Activated CD8-positive, alpha-beta memory T cell treated with anti-CD3 and anti-CD28 coated beads for 48 hours (primary cell): ENCODE data around the gene ANAPC1.
A peak's percentile ranks its signal among the peaks of the same experiment; 100 is the strongest.
"Not testable (repeated sequence)": the region's sequence is repeated elsewhere in the genome, so short reads cannot be mapped to it uniquely, and the experiment has no call there.

Source experiments
- DNase-seq, 3 experiments: peaks; one replicate each; pipeline ENCODE4 v3.0.0-alpha.2; 2020; ENCODE audit warnings: low read depth in 2 of 3, low spot score in 2 of 3

ANAPC1 gene

GRCh38 chr2:111905990-111906735 lies 22.2 kb upstream of the ANAPC1 start:
- DNase-seq: no peak

- DNase-seq: not testable (repeated sequence)
Observed at GRCh38 chr2:111905475-111905869, 21.5 kb upstream of the ANAPC1 start.

GRCh38 chr2:111904726-111905474 lies 20.9 kb upstream of the ANAPC1 start:
- no peak for DNase-seq

GRCh38 chr2:111903930-111904439 lies 20.0 kb upstream of the ANAPC1 start:
- DNase-seq: no peak

DNA sequence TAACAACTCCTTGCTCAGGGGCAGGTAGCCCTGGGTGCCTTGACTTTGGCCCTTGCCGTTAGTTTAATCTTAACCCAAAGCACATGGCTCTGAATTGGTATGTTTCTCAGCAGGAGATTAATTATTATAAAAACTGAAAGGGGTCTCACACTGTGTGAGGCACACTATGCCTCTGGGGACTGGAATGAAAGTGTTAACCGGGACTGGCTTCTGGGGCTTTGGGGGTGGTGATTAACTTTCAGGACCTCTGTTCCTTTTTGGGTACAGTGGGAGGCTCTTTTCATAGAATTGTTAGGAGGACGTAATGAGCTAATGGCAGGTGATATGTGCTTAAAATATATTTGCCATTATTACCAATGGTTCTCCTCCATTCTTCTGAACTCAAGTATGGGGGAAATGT lies 19.5 kb upstream of the ANAPC1 start:
- no peak for DNase-seq

DNA sequence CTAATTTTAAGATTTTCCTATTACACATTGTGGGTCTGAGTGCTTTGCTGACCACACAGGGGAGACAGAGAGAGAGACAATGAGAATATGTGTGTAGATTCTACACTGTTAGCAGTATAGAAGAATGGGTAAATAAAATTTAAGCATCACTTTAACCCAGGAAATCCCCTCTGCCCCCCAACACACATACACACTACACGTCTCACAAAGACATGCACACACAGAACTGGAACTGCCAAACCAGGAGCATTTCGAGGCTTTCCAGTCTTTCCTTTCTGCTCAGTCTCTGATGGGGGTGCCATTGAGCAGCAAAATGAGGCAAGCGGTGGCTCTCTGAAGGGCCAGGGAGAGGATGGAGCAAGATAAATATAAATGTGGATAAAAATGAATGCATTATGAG lies 16.9 kb upstream of the ANAPC1 start:
- DNase-seq: no peak

DNA sequence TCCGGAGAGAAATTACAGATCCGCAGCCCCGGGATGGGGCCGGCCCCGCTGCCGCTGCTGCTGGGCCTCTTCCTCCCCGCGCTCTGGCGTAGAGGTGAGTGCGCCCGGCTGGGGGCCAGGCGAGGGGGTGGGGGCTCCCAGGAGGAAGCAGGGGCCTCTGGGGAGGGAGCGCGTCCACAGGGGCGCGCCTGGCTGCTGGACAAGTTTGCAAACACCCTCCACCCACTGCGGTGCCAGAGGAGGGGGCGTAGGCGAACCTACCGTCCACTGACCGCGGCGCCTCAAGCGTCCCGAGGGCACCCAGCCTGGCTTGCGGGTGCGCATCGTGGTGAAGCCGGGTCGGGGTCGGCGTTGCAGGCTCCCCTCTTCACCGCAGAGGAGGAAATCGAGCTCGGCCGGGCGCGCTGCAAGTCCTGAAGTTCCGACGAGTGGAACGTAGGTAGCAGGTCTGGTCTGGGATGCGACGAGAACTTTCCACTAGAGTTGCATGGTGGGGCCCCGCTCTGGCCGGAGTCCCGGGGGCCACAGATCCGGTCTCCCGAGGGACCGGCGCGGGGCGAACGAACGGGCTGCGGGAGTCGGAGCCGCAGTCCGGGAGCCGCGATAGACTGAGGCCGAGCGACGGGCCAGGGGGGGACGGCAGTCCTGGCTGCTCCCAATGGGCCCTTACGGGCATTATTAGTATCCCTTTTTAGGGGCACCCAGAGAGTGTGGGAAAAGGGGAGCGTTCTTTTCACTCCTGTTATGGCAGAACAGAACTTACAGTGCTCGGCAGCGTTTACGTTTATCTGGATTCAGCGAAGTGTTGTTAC lies 14.9 kb upstream of the ANAPC1 start:
- no peak for DNase-seq

DNA sequence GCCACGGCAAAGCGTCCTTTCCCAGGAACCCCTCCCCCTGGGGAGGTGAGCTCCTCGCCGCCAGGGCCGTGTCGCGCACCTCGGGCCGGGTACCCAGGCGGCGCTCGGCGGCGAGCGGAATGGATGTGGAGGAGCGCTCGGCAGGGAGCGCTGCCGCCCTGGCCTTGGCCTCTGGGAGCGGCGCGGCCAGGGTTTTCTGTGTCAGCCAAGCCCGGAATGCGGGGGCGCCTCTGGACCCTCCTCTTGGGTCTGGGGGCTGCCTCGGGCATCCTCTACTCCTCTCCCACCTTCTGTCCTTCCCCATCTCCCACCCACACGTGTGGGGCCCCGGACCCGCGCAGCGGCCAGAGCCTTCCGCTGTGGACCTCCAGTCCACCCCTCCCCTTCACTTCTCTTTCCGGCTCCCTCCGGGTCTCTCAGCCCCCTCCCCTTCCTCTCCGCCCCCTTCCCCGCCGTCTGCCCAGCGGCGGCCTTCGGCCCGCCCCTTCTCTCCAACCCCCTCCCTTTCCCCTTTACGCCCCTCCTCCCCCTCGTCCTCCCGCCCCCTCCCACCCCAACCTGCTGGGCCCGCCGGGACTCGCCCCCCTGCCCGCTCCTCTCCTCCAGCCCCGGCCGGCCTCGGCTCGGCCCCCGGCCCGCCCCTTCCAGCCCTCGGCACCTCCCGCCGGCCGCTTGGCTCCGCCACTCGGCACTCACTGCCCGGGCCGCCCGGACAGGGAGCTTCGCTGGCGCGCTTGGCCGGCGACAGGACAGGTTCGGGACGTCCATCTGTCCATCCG lies 14.1 kb upstream of the ANAPC1 start, which contains the start of gene MERTK:
MERTK (plus strand) TSS at position 684 of the 779 bp plus-strand sequence. CDS start 129 bp downstream, outside the sequence.
- DNase-seq: peak in 2 of 3 experiments; percentile 33

DNA sequence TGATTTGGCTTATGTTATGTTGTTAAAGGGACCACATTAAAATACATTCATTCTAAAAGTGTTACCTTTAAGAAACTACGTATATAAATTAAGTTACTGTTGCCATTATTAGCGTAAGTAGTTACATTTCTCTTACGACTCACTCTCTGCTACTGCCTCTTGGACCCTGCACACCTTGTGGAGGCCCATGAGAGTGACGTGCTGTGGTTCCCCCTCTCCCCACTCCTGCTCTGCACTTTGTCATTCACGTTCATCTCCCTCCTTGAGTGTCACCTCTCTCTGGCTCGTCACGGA lies 13.6 kb upstream of the ANAPC1 start:
- DNase-seq: no peak

DNA sequence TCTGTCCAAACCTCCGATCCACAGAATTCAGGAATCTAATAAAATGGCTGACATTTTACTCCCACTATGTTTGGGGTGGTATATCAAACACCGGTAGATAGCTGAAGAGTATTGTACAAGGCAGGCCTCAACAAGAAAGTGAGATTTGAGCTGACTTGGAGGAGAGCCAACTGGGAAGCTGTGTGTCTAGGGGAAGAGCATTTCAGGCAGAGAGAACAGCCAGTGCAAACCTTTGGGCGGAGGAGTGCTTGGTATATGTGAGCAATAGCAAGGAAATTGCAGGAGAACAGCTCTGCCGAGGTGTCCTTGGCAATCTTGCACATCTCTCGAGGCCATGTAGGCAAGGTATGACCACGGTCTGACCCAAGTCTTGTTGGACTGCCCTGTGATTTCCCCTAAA lies 12.6 kb upstream of the ANAPC1 start:
- DNase-seq: no peak

- no peak for DNase-seq
Observed at GRCh38 chr2:111896024-111896423, 12.0 kb upstream of the ANAPC1 start.

GRCh38 chr2:111884592-111884964 lies 585 bp upstream of the ANAPC1 start:
- DNase-seq: no peak

- not testable (repeated sequence) for DNase-seq
Observed at GRCh38 chr2:111872806-111873205, 11.2 kb downstream of the ANAPC1 start.

- DNase-seq: not testable (repeated sequence)
Observed at GRCh38 chr2:111865124-111865523, 18.9 kb downstream of the ANAPC1 start.

DNA sequence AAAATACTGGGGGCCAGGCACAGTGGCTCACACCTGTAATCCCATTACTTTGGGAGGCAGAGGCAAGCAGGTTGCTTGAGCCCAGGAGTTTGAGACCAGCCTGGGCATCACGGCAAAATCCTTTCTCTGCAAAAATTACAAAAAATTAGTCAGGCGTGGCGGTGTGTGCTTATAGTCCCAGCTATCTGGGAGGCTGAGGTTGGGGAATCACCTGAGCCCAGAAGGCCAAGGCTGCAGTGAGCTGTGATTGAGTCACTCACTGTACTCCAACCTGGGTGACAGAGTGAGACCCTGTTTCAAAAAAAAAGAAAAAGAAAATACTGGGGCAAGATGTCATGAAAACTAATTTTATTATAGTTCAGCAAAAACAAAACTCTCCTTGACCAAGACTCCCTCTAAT lies 24.0 kb downstream of the ANAPC1 start:
- not testable (repeated sequence) for DNase-seq

- DNase-seq: not testable (repeated sequence)
Observed at GRCh38 chr2:111852544-111852943, 31.4 kb downstream of the ANAPC1 start.

DNA sequence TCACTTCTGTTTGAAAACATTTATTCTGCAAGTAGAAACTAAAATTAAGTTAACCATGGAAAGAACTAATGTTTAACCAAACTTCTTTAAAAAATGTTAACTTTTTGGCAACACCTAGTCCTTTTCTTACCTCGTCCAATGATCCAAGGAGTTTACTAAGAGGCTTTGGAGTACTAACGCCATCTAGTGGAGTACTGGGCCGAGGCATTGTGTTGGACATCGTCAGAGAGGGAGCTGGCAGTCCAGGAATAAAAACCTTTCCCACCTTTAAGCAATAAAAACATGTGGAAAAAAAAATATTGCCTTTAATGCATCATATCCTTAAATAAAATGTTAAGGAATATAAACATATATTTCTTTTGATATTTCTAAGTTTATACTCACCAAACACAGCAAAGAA lies 33.3 kb downstream of the ANAPC1 start:
- DNase-seq: not testable (repeated sequence)

DNA sequence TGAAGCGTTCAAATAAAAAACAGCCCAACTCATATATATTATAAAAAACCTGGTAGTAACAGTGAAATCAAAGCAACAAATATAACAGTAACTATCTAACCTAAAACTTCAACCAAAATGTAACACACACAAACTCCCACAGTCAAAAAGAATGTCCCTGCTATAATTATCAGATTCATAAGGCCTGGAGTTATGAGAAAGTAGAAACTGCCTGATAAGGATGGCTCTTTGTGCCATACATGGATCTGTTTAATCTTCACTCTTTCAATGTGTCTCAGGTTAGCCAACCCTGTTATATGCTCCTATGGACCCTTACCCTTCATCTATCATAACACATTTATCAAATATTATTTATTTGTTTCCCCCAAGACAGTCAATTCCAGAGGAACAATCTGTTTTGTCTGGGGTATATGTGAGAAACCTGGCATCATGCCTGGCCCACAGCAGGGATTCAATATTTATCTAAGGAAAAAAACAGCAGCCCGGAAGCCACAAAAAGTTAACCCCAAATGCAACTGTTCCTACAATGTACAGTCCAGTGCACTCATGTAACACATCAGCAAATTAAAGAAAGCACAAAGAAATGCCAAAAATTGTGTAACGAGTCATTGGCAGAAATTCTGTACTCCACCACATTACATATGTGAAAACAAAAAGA lies 44.2 kb downstream of the ANAPC1 start:
- DNase-seq: not testable (repeated sequence)

DNA sequence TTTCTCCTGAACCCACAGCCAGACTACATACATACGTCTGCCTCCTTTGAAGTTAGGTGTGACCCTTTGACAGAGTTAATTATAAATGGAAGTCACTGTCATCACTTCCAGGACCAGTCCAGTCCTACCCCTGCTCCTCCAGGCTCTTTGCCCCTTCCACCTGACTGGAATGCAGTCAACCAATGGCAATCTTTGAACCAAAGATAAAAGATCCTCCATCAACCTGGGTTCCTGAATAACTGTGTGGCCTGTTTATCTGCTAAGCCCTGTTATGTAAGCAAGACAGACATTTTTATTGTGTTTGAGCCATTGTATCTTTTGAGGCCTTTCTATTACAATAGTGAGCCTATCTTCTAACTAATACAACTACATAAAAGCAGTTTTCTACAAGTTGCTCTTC lies 45.0 kb downstream of the ANAPC1 start:
- not testable (repeated sequence) for DNase-seq

DNA sequence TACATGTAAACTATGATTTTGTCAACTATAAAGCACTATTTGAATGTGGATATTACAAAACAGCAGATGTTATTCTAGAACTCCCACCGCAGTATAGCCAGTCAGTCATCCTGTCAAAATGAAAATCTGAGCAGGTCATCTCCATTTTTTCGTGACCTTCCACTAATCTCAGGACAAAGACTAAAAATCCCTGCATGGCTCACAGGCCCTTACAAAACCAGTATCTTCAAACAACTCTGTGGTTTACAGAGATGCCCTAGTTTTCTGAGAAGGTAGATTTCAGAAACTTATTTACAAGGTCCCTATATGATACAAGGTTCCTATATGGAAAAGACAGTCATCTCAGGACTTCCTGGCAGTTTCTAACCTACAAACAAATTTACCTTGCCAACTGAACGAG lies 49.8 kb downstream of the ANAPC1 start:
- not testable (repeated sequence) for DNase-seq
